HG03432 (cell line): ENCODE data around the gene SLFNL1.
A peak's percentile ranks its signal among the peaks of the same experiment; 100 is the strongest.

Experiments
- ATAC-seq: cut with Tn5 transposase; IDR thresholded peaks from one replicate; pipeline ENCODE4 v1.9.1; 2021; ENCODE audit warnings: mild to moderate bottlenecking, moderate library complexity; ENCODE audit not compliant: unreplicated experiment

The SLFNL1 gene

GRCh38 chr1:41020654-41021053 lies 871 bp downstream of the SLFNL1 start:
- no peak for ATAC-seq

- no peak for ATAC-seq
These were observed 1.4 kb downstream of the SLFNL1 start for GRCh38 chr1:41020109-41020576.

GRCh38 chr1:41019353-41019745 lies 2.2 kb downstream of the SLFNL1 start:
- no peak for ATAC-seq

GRCh38 chr1:41018018-41018410 lies 3.5 kb downstream of the SLFNL1 start:
- no peak for ATAC-seq

- no peak for ATAC-seq
These were observed 4.1 kb downstream of the SLFNL1 start for GRCh38 chr1:41017141-41018017.

- no peak for ATAC-seq
These were observed 5.5 kb downstream of the SLFNL1 start for GRCh38 chr1:41015897-41016470.

GRCh38 chr1:41015281-41015896 lies 6.1 kb downstream of the SLFNL1 start:
- no peak for ATAC-seq

GRCh38 chr1:41014871-41015270 lies 6.7 kb downstream of the SLFNL1 start:
- no peak for ATAC-seq

GRCh38 chr1:41013796-41014195 lies 7.7 kb downstream of the SLFNL1 start:
- no peak for ATAC-seq

GRCh38 chr1:41013024-41013423 lies 8.5 kb downstream of the SLFNL1 start:
- ATAC-seq, result no peak

- ATAC-seq, result no peak
These were observed 11.2 kb downstream of the SLFNL1 start for GRCh38 chr1:41010345-41010744.

- no peak for ATAC-seq
These were observed 12.1 kb downstream of the SLFNL1 start for GRCh38 chr1:41009466-41009865.

- ATAC-seq, result no peak
These were observed 14.3 kb downstream of the SLFNL1 start for GRCh38 chr1:41006942-41007865.

- ATAC-seq, result no peak
These were observed 15.6 kb downstream of the SLFNL1 start for GRCh38 chr1:41005876-41006275.

- ATAC-seq, result peak; percentile 96
These were observed 17.8 kb downstream of the SLFNL1 start for GRCh38 chr1:41003640-41004220.

GRCh38 chr1:41003127-41003639 lies 18.3 kb downstream of the SLFNL1 start:
- no peak for ATAC-seq

- ATAC-seq, result no peak
These were observed 22.9 kb downstream of the SLFNL1 start for GRCh38 chr1:40998668-40999067.

GRCh38 chr1:40997096-40997495 lies 24.4 kb downstream of the SLFNL1 start:
- no peak for ATAC-seq

GRCh38 chr1:40989066-40989465 lies 32.5 kb downstream of the SLFNL1 start:
- ATAC-seq, result no peak

- no peak for ATAC-seq
These were observed 33.2 kb downstream of the SLFNL1 start for GRCh38 chr1:40988280-40988679.
